GM21447 (cell line): ENCODE results near the gene SPPL2C.

Experiments used
- ATAC-seq: cut with Tn5 transposase; IDR thresholded peaks from one replicate; pipeline ENCODE4 v1.9.1; 2021; ENCODE audit not compliant: unreplicated experiment

SPPL2C gene

GRCh38 chr17:45844695-45845375, at the start of gene SPPL2C:
SPPL2C (plus strand) TSS chr17:45844881; CDS start chr17:45844907, 26 bp downstream.
- ATAC-seq, result no peak

- ATAC-seq, result no peak
These were observed 43.9 kb upstream of the SPPL2C start for GRCh38 chr17:45800816-45801215.

GRCh38 chr17:45801421-45801820, 43.3 kb upstream of the SPPL2C start:
- ATAC-seq, result no peak

GRCh38 chr17:45808845-45809244, 35.8 kb upstream of the SPPL2C start:
- ATAC-seq, result no peak

- no peak for ATAC-seq
These were observed 35.2 kb upstream of the SPPL2C start for GRCh38 chr17:45809499-45809898.

GRCh38 chr17:45812102-45812501, 32.6 kb upstream of the SPPL2C start:
- ATAC-seq, result no peak

GRCh38 chr17:45813048-45813725, 31.5 kb upstream of the SPPL2C start:
- ATAC-seq, result no peak

GRCh38 chr17:45814622-45815606, 29.8 kb upstream of the SPPL2C start:
- no peak for ATAC-seq

GRCh38 chr17:45815752-45816151, 28.9 kb upstream of the SPPL2C start:
- no peak for ATAC-seq

- ATAC-seq, result no peak
These were observed 26.6 kb upstream of the SPPL2C start for GRCh38 chr17:45818041-45818440.

- ATAC-seq, result no peak
These were observed 26.0 kb upstream of the SPPL2C start for GRCh38 chr17:45818699-45819098.

GRCh38 chr17:45819632-45820031, 25.0 kb upstream of the SPPL2C start:
- no peak for ATAC-seq

GRCh38 chr17:45820052-45820780, 24.5 kb upstream of the SPPL2C start:
- no peak for ATAC-seq

GRCh38 chr17:45821147-45821546, 23.5 kb upstream of the SPPL2C start:
- ATAC-seq, result no peak

- ATAC-seq, result no peak
These were observed 21.1 kb upstream of the SPPL2C start for GRCh38 chr17:45823598-45823997.

GRCh38 chr17:45824475-45824874, 20.2 kb upstream of the SPPL2C start:
- ATAC-seq, result no peak

- ATAC-seq, result no peak
These were observed 19.7 kb upstream of the SPPL2C start for GRCh38 chr17:45824901-45825492.

- no peak for ATAC-seq
These were observed 18.9 kb upstream of the SPPL2C start for GRCh38 chr17:45825792-45826191.

GRCh38 chr17:45826919-45827588, 17.6 kb upstream of the SPPL2C start:
- no peak for ATAC-seq

- ATAC-seq, result no peak
These were observed 16.5 kb upstream of the SPPL2C start for GRCh38 chr17:45828171-45828570.
